Spleen (tissue), 7 donors: ENCODE results near the gene LAMP2.

ENCODE experiments used
- CTCF ChIP-seq, 11 experiments: fragments of 200-600 bp in 7 of 11; fragments of 450-650 bp in 4 of 11; sonication (generic) in 4 of 11; IDR thresholded peaks in 8 of 11; conservative IDR thresholded peaks in 3 of 11; 1 replicate in 7 of 11; 2 replicates in 4 of 11; pipeline versions ENCODE4 v1.4.0 to v1.8.0; 2016 to 2021; ENCODE audit warnings: antibody characterized with exemption in 11 of 11, inconsistent platforms in 4 of 11, mild to moderate bottlenecking in 1 of 11
- POLR2A ChIP-seq, 3 donors: fragments of 450-650 bp; IDR thresholded peaks; one replicate each; pipeline ENCODE4 v1.5.1; 2017; ENCODE audit warnings: antibody characterized with exemption in 3 of 3, mild to moderate bottlenecking in 1 of 3
- POLR2AphosphoS5 ChIP-seq, 3 donors: sonication (generic); formaldehyde crosslinking; IDR thresholded peaks; one replicate each; pipeline ENCODE4 v1.5.1; 2017; ENCODE audit warnings: antibody characterized with exemption in 3 of 3
- donor health status: DM: no; HTN: no; CAD: no; lungs with moderate emphysema.
- donor health status: DM: no; HTN: no; CAD: no.
- donor health status: DM: no; HTN: no; CAD: no.

- no peak for TF ChIP-seq POLR2A (IDR thresholded peaks at IDR 0.05)
- TF ChIP-seq CTCF (IDR thresholded peaks at IDR 0.05 in 8 of 11, conservative IDR thresholded peaks at IDR 0.05 in 3 of 11), result no peak
- no peak for TF ChIP-seq POLR2AphosphoS5 (IDR thresholded peaks at IDR 0.05)
These were observed 9.8 kb downstream of the LAMP2 start for GRCh38 chrX:120459309-120459708.
